ENCODE data around the gene PTPRG. TPM values are rescaled to one million over a fixed set of nuclear protein-coding genes. Genes with fewer than 3 reads are reported as not detected.

The PTPRG gene
- total RNA-seq, 4 donors from 2014 or later: 33.5 to 56.6 (median 46.9) TPM

- TF ChIP-seq CTCF (IDR thresholded peaks at IDR 0.05) (no peak), POLR2A (IDR thresholded peaks at IDR 0.05) (no peak)
- no peaks in the 10 kb centered on the region for H3K27me3 ChIP-seq
These were observed 179.1 kb downstream of the PTPRG start for GRCh38 chr3:61740494-61740893.

GRCh38 chr3:61741551-61741950 is 180.2 kb downstream of the PTPRG start:
- Histone ChIP-seq H3K27me3 (no peaks in the 10 kb centered on the region), H3K36me3 (no peaks in the 10 kb centered on the region), H3K27ac (no peak overlapping the region), H3K4me1 (no peaks in the 10 kb centered on the region), H3K4me3 (no peak overlapping the region), H3K9me3 (no peaks in the 10 kb centered on the region)
- no peak for DNase-seq
- TF ChIP-seq CTCF (IDR thresholded peaks at IDR 0.05) (no peak), POLR2A (IDR thresholded peaks at IDR 0.05) (no peak)

More at GRCh38 chr3:61740494-61740893, 179.1 kb downstream of the PTPRG start:
- Histone ChIP-seq H3K4me1 (no peaks in the 10 kb centered on the region), H3K27ac (no peak overlapping the region), H3K4me3 (no peak overlapping the region), H3K36me3 (no peaks in the 10 kb centered on the region), H3K9me3 (no peaks in the 10 kb centered on the region)
- DNase-seq: no peak

GRCh38 chr3:61742006-61742405 is 180.6 kb downstream of the PTPRG start:
- Histone ChIP-seq H3K27me3 (no peaks in the 10 kb centered on the region), H3K27ac (no peak overlapping the region), H3K4me3 (no peak overlapping the region), H3K36me3 (no peaks in the 10 kb centered on the region), H3K4me1 (no peaks in the 10 kb centered on the region), H3K9me3 (no peaks in the 10 kb centered on the region)
- no peak for DNase-seq
- TF ChIP-seq POLR2A (IDR thresholded peaks at IDR 0.05): no peak
- no peak for TF ChIP-seq CTCF (IDR thresholded peaks at IDR 0.05)

- no peaks in the 10 kb centered on the region for H3K36me3 ChIP-seq
- no peaks in the 10 kb centered on the region for H3K4me1 ChIP-seq
- no peak for DNase-seq
- no peaks in the 10 kb centered on the region for H3K9me3 ChIP-seq
- no peaks in the 10 kb centered on the region for H3K27me3 ChIP-seq
- no peak overlapping the region for H3K4me3 ChIP-seq
- no peak overlapping the region for H3K27ac ChIP-seq
- TF ChIP-seq POLR2A (IDR thresholded peaks at IDR 0.05): no peak
- TF ChIP-seq CTCF (IDR thresholded peaks at IDR 0.05): no peak
These were observed 181.7 kb downstream of the PTPRG start for GRCh38 chr3:61743067-61743466.

GRCh38 chr3:61743686-61744242 is 182.4 kb downstream of the PTPRG start:
- Histone ChIP-seq H3K27ac (no peak overlapping the region), H3K4me1 (no peaks in the 10 kb centered on the region), H3K36me3 (no peaks in the 10 kb centered on the region), H3K9me3 (no peaks in the 10 kb centered on the region), H3K4me3 (no peak overlapping the region), H3K27me3 (no peaks in the 10 kb centered on the region)
- no peak for DNase-seq
- no peak for TF ChIP-seq POLR2A (IDR thresholded peaks at IDR 0.05)
- no peak for TF ChIP-seq CTCF (IDR thresholded peaks at IDR 0.05)

- no peak overlapping the region for H3K27ac ChIP-seq
- no peak for DNase-seq
- no peak overlapping the region for H3K4me3 ChIP-seq
- no peaks in the 10 kb centered on the region for H3K9me3 ChIP-seq
- TF ChIP-seq POLR2A (IDR thresholded peaks at IDR 0.05) (no peak), CTCF (IDR thresholded peaks at IDR 0.05) (no peak)
- H3K4me1 ChIP-seq: no peaks in the 10 kb centered on the region
- H3K27me3 ChIP-seq: no peaks in the 10 kb centered on the region
- H3K36me3 ChIP-seq: no peaks in the 10 kb centered on the region
These were observed 186.9 kb downstream of the PTPRG start for GRCh38 chr3:61748288-61748687.
